ENCODE measurements around the gene INO80.
"Not testable (repeated sequence)": the region's sequence is repeated elsewhere in the genome, so short reads cannot be mapped to it uniquely, and the experiment has no call there.

The INO80 gene

DNA sequence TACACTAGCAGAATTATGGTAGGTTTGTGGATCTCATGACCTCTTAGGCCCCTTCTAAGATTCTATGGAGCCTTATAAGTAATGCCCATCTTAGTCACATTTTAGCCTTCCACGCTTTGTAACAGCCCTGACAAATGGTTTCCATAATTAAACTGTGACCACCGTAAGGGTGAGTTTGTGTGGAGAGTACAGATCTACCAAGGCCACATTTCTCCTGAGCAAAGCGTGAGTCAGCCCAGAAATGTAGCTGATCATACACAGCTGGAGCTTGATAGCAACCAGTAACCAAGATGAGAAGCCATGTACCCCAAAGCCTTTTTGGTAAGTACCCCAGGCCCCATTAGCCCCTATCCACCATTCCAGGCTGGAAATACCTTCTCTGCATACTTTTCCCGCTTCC is 131.1 kb downstream of the INO80 start:
- Mint-ChIP-seq H3K4me3 (no peak overlapping the region), H3K27me3 (no peaks in the 10 kb centered on the region), H3K27ac (no peak overlapping the region), H3K4me1 (no peaks in the 10 kb centered on the region), H3K36me3 (peaks cover 76% of the 10 kb centered on the region), H3K9me3 (no peaks in the 10 kb centered on the region)
- no peak for ATAC-seq

DNA sequence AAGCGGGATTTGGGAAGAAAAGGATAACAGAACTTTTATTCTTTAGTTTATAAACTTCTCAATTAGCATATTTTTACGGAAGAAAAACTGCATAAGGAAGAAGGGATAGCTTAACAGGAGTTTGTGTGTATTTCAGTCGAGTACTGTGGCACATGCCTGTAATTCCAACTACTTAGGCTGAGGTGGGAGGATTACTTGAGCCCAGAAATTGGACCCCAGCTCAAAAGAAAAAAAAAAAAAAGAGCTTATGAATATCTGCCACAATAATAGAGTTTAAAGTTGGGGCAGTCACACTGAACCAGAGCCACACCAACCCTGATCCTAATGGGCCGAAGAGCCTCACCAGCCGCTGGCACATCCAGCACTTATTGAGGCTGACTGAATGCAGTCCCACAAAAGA is 131.7 kb downstream of the INO80 start:
- Mint-ChIP-seq H3K4me3 (no peak overlapping the region), H3K4me1 (no peaks in the 10 kb centered on the region), H3K36me3 (peaks cover 76% of the 10 kb centered on the region), H3K9me3 (no peaks in the 10 kb centered on the region), H3K27me3 (no peaks in the 10 kb centered on the region), H3K27ac (no peak overlapping the region)
- ATAC-seq = no peak

DNA sequence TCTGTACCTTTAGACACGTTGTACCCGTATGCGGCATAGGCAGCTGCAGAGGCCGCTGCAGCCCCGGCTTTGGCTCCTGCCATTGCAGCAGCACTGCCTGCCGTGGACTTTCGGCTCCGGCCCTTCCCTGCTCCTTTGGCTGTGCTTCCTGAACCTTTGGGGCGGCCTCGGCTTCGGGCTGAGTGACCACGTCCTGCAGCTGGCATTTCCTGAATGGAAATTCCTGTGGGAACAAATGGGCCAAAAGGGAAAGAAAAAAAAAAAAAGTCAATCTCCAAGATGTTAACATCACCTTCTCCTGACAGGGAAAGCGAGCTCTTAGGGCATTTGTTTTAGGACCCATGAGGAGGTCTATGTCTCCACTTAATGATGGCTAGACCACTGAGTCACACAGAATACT is 133.2 kb downstream of the INO80 start:
- Mint-ChIP-seq H3K9me3 (no peaks in the 10 kb centered on the region), H3K27me3 (no peaks in the 10 kb centered on the region), H3K36me3 (peaks cover 85% of the 10 kb centered on the region), H3K27ac (no peak overlapping the region), H3K4me3 (no peak overlapping the region), H3K4me1 (no peaks in the 10 kb centered on the region)
- ATAC-seq = no peak

DNA sequence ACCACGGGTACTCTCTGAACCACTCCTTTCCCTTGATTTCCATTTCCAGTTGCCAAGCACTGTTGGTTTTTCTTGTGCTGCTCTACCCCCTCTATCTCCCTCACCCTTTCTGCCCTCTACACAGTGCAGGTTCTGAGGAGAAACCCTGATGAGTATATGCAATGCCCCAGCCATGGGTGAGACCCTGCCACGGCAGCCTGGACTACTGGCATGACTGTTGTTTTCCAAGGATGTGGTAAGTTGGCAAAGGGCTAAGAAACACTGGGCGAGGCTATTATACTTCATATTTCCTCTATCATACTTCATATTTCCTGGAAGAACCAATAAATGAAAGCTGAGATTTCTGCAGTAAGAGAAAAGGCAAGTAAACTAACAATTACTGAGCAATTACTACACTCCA is 134.9 kb downstream of the INO80 start:
- Mint-ChIP-seq H3K36me3 (peaks cover 85% of the 10 kb centered on the region), H3K27ac (no peak overlapping the region)

DNA sequence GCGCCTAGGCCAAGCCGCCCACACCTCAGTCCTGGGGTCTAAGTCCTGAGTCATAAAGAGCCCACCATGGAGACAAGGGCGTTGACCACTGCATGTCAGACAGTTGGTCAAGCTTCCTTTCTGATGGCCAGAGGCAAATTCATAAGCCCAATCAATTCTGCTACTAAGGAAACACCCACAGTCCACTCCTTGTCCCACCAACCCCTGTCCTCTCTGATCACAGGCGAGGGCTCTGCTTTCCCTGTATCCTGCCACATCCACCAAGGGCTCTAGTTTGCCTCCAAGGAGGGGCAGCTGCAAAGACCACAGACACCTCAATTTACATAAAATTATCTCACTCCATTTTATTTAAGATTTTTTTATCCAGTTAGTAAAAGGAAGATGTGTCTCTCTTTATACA is 137.5 kb downstream of the INO80 start:
- no peak overlapping the region for H3K4me3 Mint-ChIP-seq
- H3K27me3 Mint-ChIP-seq = no peaks in the 10 kb centered on the region
- no peak for ATAC-seq
- H3K36me3 Mint-ChIP-seq = peaks cover 79% of the 10 kb centered on the region
- H3K27ac Mint-ChIP-seq = no peak overlapping the region
- H3K9me3 Mint-ChIP-seq = no peaks in the 10 kb centered on the region
- H3K4me1 Mint-ChIP-seq = no peaks in the 10 kb centered on the region

More for the DNA sequence above, 134.9 kb downstream of the INO80 start:
- ATAC-seq = no peak
- Mint-ChIP-seq H3K4me3 (no peak overlapping the region), H3K27me3 (no peaks in the 10 kb centered on the region), H3K9me3 (no peaks in the 10 kb centered on the region), H3K4me1 (no peaks in the 10 kb centered on the region)

DNA sequence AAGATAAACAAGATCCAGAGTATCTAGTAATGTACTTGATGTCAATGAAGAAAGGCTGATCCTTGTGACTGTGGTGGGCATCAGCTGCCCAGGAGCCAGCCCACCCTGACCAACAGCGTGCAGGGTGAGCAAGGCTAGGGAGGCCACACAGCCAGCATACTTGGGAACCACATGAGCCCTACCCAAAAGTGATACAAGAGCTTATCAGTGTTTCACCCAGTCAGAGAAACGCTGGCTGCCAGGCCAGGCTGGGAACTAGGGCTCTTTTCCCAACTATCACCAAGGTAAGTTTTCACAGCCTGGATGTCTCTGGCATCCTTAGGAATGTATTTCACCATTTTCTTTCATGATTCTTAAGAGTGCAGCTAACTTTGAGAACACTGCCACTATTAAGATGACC is 137.9 kb downstream of the INO80 start:
- Mint-ChIP-seq H3K27me3 (no peaks in the 10 kb centered on the region), H3K4me1 (no peaks in the 10 kb centered on the region), H3K27ac (no peak overlapping the region), H3K4me3 (no peak overlapping the region), H3K36me3 (peaks cover 75% of the 10 kb centered on the region), H3K9me3 (no peaks in the 10 kb centered on the region)
- ATAC-seq = no peak

DNA sequence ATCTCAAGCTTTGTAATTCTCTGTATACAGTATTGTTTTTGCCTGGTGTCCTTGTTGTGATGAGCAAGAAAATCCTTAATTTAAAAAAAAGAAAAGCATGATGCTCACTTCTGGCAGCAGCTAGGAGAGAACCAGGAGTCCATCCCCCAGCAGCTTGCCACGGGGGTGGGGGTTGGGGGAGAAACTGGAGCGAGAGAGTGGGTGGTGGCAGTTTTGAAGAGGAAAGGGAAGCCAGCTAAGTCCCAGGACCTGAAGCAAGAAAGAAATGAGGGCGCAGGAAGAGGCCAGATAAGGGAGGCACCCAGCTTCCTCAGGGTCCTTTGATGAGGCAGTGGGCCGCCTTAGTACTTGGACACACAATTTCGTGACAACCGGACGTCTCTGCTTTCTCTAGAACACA is 139.3 kb downstream of the INO80 start:
- peaks cover 61% of the 10 kb centered on the region for H3K36me3 Mint-ChIP-seq
- no peak overlapping the region for H3K4me3 Mint-ChIP-seq
- no peak for ATAC-seq
- H3K27ac Mint-ChIP-seq = no peak overlapping the region
- H3K27me3 Mint-ChIP-seq = no peaks in the 10 kb centered on the region
- H3K4me1 Mint-ChIP-seq = no peaks in the 10 kb centered on the region
- no peaks in the 10 kb centered on the region for H3K9me3 Mint-ChIP-seq

DNA sequence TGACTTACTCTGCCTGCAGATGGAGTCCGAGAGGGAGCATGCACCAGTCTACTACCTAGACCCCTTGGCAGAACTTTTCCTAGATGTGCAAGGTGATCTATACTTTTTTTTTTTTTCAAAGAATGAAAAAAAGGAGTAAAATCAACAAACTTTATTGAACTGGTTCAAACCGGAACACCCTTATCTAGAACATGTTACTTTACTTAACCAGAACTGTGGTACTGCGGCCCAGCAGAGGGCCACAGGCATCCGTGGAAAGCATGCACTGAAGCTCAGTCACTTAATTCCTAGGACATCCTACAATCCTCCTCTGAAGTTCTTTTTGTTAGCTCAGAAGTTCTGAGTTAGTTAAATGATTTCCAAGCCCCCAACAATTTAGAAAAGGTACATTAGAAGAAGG is 141.2 kb downstream of the INO80 start:
- no peaks in the 10 kb centered on the region for H3K27me3 Mint-ChIP-seq
- H3K4me1 Mint-ChIP-seq = no peaks in the 10 kb centered on the region
- H3K9me3 Mint-ChIP-seq = no peaks in the 10 kb centered on the region
- H3K36me3 Mint-ChIP-seq = peaks cover 42% of the 10 kb centered on the region
- H3K27ac Mint-ChIP-seq = no peak overlapping the region
- H3K4me3 Mint-ChIP-seq = no peak overlapping the region
- no peak for ATAC-seq

DNA sequence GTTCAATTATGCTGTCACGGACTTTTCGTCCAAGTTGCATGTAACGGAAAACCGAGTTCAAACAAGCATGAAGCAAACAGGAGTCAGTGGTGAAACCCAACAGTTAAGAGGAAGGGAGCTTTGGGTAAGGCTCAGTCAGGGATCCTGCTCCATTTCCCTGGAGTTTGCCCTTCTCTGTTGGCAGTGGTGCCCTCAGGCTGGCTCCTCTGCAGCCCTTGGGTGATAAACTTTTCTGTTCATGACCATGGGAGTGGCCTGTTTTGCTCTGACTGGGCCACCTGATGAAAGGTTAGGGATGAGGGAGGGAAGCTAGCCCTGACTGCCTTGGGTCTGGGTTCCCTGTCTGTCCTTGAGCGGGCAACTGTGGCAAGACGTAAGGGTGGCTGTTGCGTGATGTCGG is 146.7 kb downstream of the INO80 start:
- H3K4me1 Mint-ChIP-seq = no peaks in the 10 kb centered on the region
- H3K4me3 Mint-ChIP-seq = no peak overlapping the region
- peaks cover 6% of the 10 kb centered on the region for H3K27me3 Mint-ChIP-seq
- H3K27ac Mint-ChIP-seq = no peak overlapping the region
- ATAC-seq = no peak
- no peaks in the 10 kb centered on the region for H3K36me3 Mint-ChIP-seq
- H3K9me3 Mint-ChIP-seq = no peaks in the 10 kb centered on the region

DNA sequence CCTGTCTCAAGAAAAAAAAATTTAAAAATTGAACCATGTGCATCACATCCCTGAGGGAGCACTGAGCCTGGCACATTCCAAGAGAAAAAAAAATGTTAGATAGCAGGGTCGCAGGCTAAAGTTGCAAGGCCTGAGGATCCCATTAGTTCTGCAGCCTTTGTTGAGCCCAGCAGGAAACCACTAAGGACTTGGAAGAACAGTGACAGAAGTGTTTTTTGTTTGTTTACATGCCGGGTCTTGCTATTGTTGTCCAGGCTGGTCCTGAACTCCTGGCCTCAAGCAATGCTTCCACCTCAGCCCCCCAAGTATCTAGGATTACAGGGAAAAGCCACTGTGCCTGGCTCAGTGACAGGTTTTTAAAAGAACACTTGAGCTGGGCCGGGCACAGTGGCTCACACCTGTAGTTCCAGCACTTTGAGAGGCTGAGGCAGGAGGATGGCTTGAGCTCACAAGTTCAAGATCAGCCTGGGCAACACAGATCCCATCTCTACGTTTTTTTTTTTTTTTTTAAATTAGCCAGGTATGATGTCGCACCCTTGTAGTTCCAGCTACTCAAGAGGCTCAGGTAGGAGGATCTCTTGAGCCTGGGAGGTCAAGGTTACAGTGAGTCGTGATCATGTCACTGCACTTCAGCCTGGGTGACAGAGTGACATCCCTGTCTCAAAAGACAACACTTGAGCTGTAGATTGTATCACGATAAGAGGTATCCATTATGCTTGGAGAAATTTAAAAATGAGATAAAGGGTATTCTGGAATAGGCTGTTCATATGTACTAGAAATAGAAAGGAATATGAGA is 147.6 kb downstream of the INO80 start:
- ATAC-seq = no peak
- no peaks in the 10 kb centered on the region for H3K9me3 Mint-ChIP-seq

DNA sequence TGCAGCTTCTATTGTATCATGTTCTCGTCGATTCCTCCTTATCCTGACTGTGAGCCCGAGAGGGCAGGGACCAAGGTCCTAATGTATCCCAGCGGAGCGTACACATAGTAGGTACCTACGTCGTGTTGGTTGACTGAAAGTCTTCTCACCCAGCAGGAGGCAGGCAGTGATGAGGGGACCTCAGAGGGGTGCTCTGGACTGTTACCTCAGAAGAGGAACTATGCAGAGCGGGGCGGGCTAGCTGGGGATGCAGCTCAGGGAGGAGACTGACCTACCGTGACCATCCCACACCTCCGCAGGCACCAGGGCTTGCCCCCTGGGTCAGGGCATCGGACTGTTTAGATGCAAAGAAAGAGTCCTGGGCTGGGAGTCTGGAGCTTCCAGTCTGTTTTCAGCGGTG is 151.4 kb downstream of the INO80 start:
- Mint-ChIP-seq H3K27me3 (peaks cover 8% of the 10 kb centered on the region), H3K36me3 (no peaks in the 10 kb centered on the region), H3K27ac (no peak overlapping the region), H3K4me1 (peaks cover 7% of the 10 kb centered on the region), H3K4me3 (no peak overlapping the region), H3K9me3 (no peaks in the 10 kb centered on the region)
- no peak for ATAC-seq

More for the DNA sequence above, 147.6 kb downstream of the INO80 start:
- no peak overlapping the region for H3K27ac Mint-ChIP-seq
- H3K36me3 Mint-ChIP-seq = no peaks in the 10 kb centered on the region
- H3K4me1 Mint-ChIP-seq = no peaks in the 10 kb centered on the region
- H3K27me3 Mint-ChIP-seq = peaks cover 8% of the 10 kb centered on the region
- no peak overlapping the region for H3K4me3 Mint-ChIP-seq

DNA sequence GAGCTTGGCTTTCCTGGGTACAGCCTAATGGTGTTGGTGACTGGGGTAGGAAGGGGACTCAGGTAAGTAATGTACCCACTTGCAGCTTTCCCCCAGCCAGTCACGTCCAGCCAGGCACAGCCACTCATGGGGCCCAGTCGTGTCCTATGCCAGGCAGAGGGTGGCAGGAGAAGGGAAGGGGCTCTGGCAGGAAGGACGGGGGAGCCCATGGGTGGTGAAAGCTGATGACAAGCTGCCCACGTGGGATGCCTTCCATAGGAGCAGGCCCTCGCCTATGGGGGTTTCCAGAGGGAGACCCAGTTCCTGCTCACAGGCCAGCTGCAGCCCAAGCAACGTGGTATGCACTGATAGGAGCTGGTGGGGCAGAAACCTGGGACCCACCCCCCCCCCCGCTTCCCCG is 152.1 kb downstream of the INO80 start:
- no peaks in the 10 kb centered on the region for H3K36me3 Mint-ChIP-seq
- no peak overlapping the region for H3K4me3 Mint-ChIP-seq
- H3K9me3 Mint-ChIP-seq = no peaks in the 10 kb centered on the region
- H3K27me3 Mint-ChIP-seq = peaks cover 8% of the 10 kb centered on the region
- H3K4me1 Mint-ChIP-seq = peaks cover 9% of the 10 kb centered on the region
- ATAC-seq = no peak
- H3K27ac Mint-ChIP-seq = no peak overlapping the region

DNA sequence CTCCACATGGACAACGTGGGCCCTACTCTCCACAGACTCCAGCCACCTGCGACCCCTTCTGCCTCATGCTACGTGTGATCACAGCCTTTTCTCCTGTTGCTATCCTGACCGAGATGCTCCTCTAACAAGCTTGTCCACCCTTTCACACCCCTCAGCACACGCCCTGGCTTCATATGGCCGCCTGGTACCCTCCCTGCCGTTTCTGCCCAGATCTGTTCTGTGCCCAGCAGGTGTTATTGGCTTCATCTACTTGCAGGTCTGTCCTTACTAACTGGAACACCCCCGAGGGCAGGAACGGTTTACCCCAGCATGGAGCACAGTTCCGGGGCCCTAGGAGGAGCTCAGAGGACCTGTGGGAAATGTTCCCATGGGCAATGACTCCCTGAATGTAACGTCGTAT is 152.9 kb downstream of the INO80 start:
- Mint-ChIP-seq H3K36me3 (no peaks in the 10 kb centered on the region), H3K4me3 (no peak overlapping the region), H3K4me1 (peaks cover 9% of the 10 kb centered on the region), H3K27ac (no peak overlapping the region), H3K27me3 (peaks cover 8% of the 10 kb centered on the region), H3K9me3 (no peaks in the 10 kb centered on the region)
- no peak for ATAC-seq

DNA sequence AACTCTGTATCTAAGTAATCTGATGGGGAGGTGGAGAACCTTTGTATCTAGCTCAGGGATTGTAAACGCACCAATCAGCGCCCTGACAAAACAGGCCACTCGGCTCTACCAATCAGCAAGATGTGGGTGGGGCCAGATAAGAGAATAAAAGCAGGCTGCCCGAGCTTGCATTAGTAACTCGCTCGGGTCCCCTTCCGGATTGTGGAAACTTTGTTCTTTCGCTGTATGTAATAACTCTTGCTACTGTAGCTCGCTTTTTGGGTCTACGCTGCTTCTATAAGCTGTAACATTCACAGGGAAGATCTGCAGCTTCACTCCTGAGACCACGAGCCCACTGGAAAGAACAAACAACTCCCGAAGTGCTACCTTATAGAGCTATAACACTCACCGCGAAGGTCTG is 153.8 kb downstream of the INO80 start:
- H3K9me3 Mint-ChIP-seq, H3K36me3 Mint-ChIP-seq, H3K27ac Mint-ChIP-seq, H3K27me3 Mint-ChIP-seq, H3K4me3 Mint-ChIP-seq, ATAC-seq, H3K4me1 Mint-ChIP-seq: not testable (repeated sequence)

DNA sequence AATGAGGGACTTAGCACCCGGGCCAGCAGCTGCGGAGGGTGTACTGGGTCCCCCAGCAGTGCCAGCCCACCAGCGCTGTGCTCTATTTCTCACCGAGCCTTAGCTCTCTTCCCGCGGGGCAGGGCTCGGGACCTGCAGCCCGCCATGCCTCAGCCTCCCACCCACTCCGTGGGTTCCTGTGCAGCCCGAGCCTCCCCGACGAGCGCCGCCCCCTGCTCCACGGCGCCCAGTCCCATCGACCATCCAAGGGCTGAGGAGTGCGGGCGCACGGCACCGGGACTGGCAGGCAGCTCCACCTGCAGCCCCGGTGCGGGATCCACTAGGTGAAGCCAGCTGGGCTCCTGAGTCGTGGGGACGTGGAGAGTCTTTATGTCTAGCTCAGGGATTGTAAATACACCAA is 154.3 kb downstream of the INO80 start:
- H3K27me3 Mint-ChIP-seq, ATAC-seq, H3K36me3 Mint-ChIP-seq, H3K9me3 Mint-ChIP-seq, H3K27ac Mint-ChIP-seq, H3K4me3 Mint-ChIP-seq, H3K4me1 Mint-ChIP-seq: not testable (repeated sequence)

DNA sequence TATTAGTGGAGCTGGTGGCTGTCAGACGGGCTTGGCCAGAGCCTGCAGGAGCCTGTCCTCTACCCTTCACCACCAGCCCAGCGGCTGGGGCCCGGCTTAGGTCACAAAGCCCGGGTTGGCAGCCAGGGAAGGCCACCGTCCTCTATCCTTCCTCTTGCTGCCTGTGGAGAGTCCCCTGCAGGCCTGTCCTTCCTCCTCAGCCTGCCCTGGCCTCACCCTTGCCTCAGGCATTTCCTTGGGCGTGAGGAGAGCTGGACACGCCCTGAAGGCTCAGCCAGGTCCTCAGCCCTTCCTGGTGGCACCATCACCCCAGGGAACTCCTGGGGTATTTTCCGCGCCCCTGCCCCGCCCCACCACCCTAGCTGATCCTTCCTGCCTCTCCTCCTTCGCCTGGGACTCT is 155.2 kb downstream of the INO80 start:
- H3K27ac Mint-ChIP-seq = no peak overlapping the region
- no peak overlapping the region for H3K4me3 Mint-ChIP-seq
- ATAC-seq = no peak
- no peaks in the 10 kb centered on the region for H3K36me3 Mint-ChIP-seq
- peaks cover 9% of the 10 kb centered on the region for H3K4me1 Mint-ChIP-seq
- no peaks in the 10 kb centered on the region for H3K9me3 Mint-ChIP-seq
- H3K27me3 Mint-ChIP-seq = peaks cover 8% of the 10 kb centered on the region
